HG03064 (cell line): Measurements from ENCODE around the gene IL18BP.

ENCODE experiments used
- ATAC-seq: cut with Tn5 transposase; IDR thresholded peaks from one replicate; pipeline ENCODE4 v1.9.1; 2021; ENCODE audit warnings: low read depth; ENCODE audit not compliant: unreplicated experiment

IL18BP gene

GRCh38 chr11:71998649-71999310, at the start of gene IL18BP:
IL18BP (plus strand) TSS chr11:71998909; CDS start chr11:71999985, 1,076 bp downstream.
- no peak for ATAC-seq

GRCh38 chr11:71949034-71949433, 49.7 kb upstream of the IL18BP start:
- no peak for ATAC-seq

- no peak for ATAC-seq
Observed at GRCh38 chr11:71951741-71952310, 46.9 kb upstream of the IL18BP start.

GRCh38 chr11:71955898-71956456, 42.7 kb upstream of the IL18BP start:
- no peak for ATAC-seq

GRCh38 chr11:71962428-71963038, 36.2 kb upstream of the IL18BP start:
- no peak for ATAC-seq

- no peak for ATAC-seq
Observed at GRCh38 chr11:71963468-71963867, 35.2 kb upstream of the IL18BP start.

- no peak for ATAC-seq
Observed at GRCh38 chr11:71964641-71965040, 34.1 kb upstream of the IL18BP start.

GRCh38 chr11:71971680-71972079, 27.0 kb upstream of the IL18BP start:
- no peak for ATAC-seq

- no peak for ATAC-seq
Observed at GRCh38 chr11:71976551-71976950, 22.2 kb upstream of the IL18BP start.

GRCh38 chr11:71977090-71977489, 21.6 kb upstream of the IL18BP start:
- ATAC-seq, result no peak

- ATAC-seq, result no peak
Observed at GRCh38 chr11:71977743-71978418, 20.8 kb upstream of the IL18BP start.

- no peak for ATAC-seq
Observed at GRCh38 chr11:71979094-71979493, 19.6 kb upstream of the IL18BP start.

GRCh38 chr11:71979602-71980001, 19.1 kb upstream of the IL18BP start:
- no peak for ATAC-seq

- ATAC-seq, result no peak
Observed at GRCh38 chr11:71986131-71986530, 12.6 kb upstream of the IL18BP start.

GRCh38 chr11:71987521-71987920, 11.2 kb upstream of the IL18BP start:
- no peak for ATAC-seq

- ATAC-seq, result no peak
Observed at GRCh38 chr11:71988050-71988449, 10.7 kb upstream of the IL18BP start.

- no peak for ATAC-seq
Observed at GRCh38 chr11:71990701-71991100, 8.0 kb upstream of the IL18BP start.

- ATAC-seq, result no peak
Observed at GRCh38 chr11:71991494-71991893, 7.2 kb upstream of the IL18BP start.

- no peak for ATAC-seq
Observed at GRCh38 chr11:71992136-71992730, 6.5 kb upstream of the IL18BP start.

GRCh38 chr11:71994786-71995185, 3.9 kb upstream of the IL18BP start:
- ATAC-seq, result no peak
